HEK293 (cell line): ENCODE results near the gene MACROD1.

ENCODE experiments used
- ZNF335 ChIP-seq: fragments of 450-650 bp; formaldehyde crosslinking; conservative IDR thresholded peaks from 2 replicates; pipeline ENCODE4 v1.5.1; 2016; ENCODE audit warnings: missing biosample characterization, missing genetic modification characterization
- TF ChIP-seq, protein P1 (sequence below): fragments of 450-650 bp; formaldehyde crosslinking; IDR thresholded peaks from 2 replicates; pipeline ENCODE4 v1.5.1; 2016; ENCODE audit warnings: missing biosample characterization, missing genetic modification characterization

GRCh38 chr11:64141081-64141783, 24.7 kb downstream of the MACROD1 start:
- no peak for TF ChIP-seq ZNF335 (tag by site-specific recombination)
- TF ChIP-seq, protein P1, sequence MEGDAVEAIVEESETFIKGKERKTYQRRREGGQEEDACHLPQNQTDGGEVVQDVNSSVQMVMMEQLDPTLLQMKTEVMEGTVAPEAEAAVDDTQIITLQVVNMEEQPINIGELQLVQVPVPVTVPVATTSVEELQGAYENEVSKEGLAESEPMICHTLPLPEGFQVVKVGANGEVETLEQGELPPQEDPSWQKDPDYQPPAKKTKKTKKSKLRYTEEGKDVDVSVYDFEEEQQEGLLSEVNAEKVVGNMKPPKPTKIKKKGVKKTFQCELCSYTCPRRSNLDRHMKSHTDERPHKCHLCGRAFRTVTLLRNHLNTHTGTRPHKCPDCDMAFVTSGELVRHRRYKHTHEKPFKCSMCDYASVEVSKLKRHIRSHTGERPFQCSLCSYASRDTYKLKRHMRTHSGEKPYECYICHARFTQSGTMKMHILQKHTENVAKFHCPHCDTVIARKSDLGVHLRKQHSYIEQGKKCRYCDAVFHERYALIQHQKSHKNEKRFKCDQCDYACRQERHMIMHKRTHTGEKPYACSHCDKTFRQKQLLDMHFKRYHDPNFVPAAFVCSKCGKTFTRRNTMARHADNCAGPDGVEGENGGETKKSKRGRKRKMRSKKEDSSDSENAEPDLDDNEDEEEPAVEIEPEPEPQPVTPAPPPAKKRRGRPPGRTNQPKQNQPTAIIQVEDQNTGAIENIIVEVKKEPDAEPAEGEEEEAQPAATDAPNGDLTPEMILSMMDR (tag by site-specific recombination), result no peak
